Activated CD4-positive, alpha-beta T cell treated with anti-CD3 and anti-CD28 coated beads for 4 hours (primary cell): ENCODE measurements around the gene SSR2.
A peak's percentile ranks its signal among the peaks of the same experiment; 100 is the strongest.

Experiments used
- DNase-seq, 2 donors: peaks; one replicate each; pipeline ENCODE4 v3.0.0-alpha.2; 2020

SSR2 gene

GRCh38 chr1:156020293-156021092 is at the start of gene SSR2:
Gene SSR2 (minus strand): TSS chr1:156020951. CDS start chr1:156020167, 784 bp downstream.
- DNase-seq: peak; percentile 81 to 82

DNA sequence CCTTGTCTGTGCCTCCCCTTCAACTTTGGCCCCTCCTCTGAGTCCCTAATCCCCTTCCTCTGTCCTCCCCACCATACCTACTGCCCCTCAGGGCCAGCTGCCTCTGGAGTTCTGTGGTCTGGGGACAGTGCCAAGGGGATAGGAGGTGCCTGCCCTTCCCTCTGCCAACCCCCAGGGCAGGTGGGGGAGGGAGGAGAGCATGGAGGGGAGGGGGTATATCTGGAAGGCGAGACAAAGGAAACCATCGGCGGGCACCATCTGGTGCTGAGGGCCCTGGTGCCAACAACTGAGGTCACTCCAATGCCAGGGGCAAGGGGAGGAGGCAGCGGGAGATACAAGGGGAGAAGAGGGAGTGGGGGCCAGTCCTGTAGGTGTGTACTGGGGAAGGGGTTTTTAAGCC is 49.8 kb upstream of the SSR2 start:
- no peak for DNase-seq

DNA sequence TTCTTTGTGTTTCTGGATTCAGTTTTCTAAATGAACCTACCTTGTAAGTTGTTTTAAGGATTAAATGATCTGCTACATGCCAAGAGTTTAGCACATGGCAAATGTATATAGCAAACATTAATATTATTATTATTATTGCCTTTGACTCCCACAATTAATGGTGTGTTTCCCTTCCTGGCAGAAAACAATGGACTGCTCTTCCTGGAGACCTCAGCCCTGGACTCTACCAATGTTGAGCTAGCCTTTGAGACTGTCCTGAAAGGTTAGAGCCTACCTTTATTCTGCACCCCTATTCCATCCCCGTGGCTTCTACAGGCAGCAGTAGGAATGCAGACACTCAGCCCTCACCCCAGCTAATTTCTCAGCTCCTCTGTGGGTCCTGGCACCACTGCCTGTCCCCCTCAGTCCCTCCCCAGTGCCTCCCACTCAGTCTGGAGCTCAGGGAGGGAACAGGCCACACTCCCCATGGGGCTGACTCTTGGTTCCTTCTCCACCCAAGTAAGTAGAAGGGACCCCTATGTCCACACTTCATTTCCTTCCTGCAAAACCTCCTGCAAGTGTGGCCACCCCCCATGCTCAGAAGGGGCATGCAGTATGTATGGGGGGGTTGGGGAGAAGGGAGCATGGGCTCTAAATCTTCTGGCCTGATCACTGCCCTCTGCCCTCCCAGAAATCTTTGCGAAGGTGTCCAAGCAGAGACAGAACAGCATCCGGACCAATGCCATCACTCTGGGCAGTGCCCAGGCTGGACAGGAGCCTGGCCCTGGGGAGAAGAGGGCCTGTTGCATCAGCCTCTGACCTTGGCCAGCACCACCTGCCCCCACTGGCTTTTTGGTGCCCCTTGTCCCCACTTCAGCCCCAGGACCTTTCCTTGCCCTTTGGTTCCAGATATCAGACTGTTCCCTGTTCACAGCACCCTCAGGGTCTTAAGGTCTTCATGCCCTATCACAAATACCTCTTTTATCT is 49.0 kb upstream of the SSR2 start:
- DNase-seq: no peak

- DNase-seq: no peak
These were observed 46.5 kb upstream of the SSR2 start for GRCh38 chr1:156067262-156067661.

DNA sequence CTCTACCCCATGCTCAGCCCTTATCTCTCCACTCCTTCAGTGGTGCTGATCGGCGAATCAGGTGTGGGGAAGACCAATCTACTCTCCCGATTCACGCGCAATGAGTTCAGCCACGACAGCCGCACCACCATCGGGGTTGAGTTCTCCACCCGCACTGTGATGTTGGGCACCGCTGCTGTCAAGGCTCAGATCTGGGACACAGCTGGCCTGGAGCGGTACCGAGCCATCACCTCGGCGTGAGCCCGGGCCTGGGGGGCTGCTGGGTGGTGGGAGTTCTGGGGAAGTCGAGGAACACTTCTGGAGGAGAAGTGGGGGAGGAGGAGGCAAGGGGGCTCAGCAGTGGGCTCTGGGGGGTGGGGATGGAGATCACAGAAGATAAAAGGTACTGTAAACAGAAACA is 45.1 kb upstream of the SSR2 start:
- no peak for DNase-seq

GRCh38 chr1:156065212-156065611 is 44.5 kb upstream of the SSR2 start:
- no peak for DNase-seq

GRCh38 chr1:156064615-156065014 is 43.9 kb upstream of the SSR2 start:
- DNase-seq: no peak

- DNase-seq: no peak
These were observed 43.2 kb upstream of the SSR2 start for GRCh38 chr1:156063997-156064285.

- no peak for DNase-seq
These were observed 41.4 kb upstream of the SSR2 start for GRCh38 chr1:156062189-156062588.

GRCh38 chr1:156060937-156061636 is 40.3 kb upstream of the SSR2 start, which contains the start of gene RAB25:
Gene RAB25 (plus strand): TSS chr1:156061160. CDS start chr1:156061401, 241 bp downstream.
- DNase-seq: no peak

GRCh38 chr1:156056326-156056849 is 35.6 kb upstream of the SSR2 start:
- no peak for DNase-seq

DNA sequence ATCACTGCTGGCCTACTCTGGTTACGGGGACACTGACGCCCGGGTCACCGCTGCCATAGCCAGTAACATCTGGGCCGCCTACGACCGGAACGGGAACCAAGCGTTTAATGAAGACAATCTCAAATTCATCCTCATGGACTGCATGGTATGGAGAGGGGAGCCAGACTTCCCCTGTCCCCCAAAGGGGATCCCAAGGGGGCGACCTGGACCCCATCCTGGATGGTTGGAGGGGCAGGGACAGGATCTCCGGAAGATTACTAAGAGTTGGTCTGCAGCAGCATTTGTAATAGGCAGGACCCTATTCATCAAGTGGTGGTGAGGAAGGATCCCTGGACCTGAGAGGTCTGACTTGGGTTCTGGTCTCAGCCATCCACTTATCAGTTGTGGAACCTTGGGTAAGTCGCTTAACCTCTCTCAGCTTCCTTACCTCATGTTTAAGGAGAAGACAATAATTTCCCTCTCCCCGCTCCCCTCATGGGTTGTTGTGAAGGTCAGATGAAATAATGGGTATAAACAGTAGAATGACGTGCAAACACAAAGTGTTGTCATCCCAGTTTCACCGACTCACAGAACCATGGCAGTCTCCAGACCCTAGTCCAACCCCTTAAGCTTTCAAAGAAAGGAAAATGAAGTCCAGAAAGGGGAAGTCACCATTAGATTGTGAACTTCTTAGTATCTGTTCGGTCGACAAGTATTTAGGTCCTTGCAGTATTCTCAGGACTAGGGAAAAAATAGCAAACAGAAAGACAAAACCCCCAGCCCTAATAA is 34.7 kb upstream of the SSR2 start:
- no peak for DNase-seq

- DNase-seq: peak; percentile 94 to 98
These were observed 33.9 kb upstream of the SSR2 start, which contains the start of gene LAMTOR2 for GRCh38 chr1:156054500-156055280. Gene LAMTOR2 (plus strand): TSS chr1:156054782. CDS start chr1:156054890, 108 bp downstream.

DNA sequence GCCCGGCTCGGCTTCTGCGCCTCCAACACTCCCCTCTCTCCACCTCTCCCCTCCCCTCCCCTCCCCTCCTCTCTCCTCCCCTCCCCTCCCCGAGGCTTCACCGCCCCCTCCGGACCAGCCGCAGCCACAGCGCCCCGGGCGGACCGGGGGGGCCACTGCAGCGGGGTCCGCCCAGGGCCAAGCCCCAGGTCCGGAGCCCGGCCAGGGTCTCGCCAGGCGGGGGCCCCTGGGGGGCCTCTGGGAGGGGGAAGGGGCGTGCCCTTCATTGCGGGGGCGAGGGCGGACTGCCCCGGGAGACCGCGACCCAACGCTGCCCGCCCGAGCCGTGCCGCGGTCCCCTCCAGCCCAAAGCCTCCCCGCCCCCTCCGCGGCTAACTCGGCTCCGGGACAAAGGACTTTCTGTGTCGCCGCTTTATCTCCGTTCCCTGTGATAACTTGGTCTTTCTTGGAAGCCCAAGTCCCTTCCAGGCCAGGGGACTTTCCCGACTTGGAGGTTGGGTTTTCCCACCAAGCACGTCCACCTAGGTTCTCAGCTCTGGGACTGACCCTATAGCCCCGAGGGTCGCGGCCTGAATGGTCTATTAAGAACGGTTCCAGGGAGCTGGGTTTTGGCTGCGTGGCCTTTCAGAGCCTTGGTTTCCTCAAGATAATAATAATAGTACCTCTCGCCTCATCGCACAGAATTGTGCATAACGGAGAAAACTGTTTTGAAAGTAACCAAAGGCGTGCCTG is 33.2 kb upstream of the SSR2 start, which contains the start of gene UBQLN4:
Gene UBQLN4 (minus strand): TSS at position 31 of the 732 bp plus-strand sequence. CDS start 97 bp downstream, outside the sequence.
- DNase-seq: peak; percentile 84 to 89

DNA sequence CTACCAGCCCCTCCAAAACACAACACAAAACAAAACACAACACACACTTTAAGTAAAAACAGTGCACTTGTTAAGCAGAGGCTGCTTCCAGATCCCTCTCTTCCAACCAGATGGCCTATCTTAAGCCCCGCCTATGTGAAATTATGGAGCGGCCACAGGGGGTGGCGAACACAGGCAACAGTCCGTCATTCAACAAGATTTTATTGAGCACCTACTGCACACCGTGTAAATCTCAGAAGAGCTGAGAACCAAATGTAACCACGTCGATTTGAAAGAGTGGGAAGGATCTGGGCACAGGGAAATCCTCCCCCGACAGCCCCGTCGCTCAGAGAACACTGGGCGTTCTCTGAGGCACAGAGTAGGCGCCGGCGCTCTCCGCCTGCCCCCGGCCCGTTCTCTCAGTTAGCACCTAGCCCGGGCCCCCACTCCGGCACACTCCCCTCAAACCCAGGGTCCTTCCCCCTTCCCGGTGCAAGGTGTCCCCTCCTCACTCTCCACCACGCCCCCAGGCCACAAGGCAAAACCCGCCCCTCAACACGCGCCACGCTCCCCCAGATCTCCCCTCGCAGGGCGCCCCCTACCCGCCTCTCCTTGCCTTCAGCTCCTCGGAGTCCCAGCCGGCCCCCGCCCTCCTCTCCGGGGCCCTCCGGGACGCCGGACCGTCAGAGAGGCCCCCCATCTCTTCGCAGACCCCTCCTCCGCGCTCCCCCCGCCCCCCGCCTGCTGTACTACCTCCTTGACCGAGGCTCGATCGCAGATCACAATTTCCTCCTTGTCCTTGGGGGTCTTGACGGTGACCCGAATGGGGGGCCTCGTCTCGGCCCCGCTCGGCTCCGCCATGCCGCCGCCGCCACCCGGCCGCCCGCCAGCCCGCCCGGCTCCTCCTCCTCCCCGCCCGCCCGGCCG is 32.4 kb upstream of the SSR2 start:
- peak; percentile 72 to 73 for DNase-seq

GRCh38 chr1:156051011-156051725 is 30.4 kb upstream of the SSR2 start:
- no peak for DNase-seq

DNA sequence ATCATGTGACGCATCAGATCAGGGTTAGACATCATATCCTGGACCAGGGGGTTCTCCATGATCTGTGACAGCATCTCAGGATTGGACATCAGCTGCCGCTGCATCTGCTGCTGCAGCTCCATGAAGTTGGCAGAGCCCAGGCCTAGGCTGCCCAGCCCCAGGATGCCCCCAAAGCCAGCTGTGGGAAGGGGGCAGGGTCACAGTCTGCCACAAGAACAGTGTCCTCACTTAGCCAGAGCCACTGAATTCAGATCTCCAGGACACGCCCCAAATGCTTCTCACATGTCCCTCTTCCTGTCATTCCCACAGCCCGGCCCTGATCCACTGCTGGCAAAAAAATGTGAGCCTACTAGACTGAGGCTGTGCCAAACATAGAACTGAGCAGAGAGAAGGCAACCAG is 29.6 kb upstream of the SSR2 start:
- DNase-seq: no peak

GRCh38 chr1:156048663-156049258 is 28.0 kb upstream of the SSR2 start:
- DNase-seq: no peak
